PC-9 (cell line): Measurements from ENCODE around the gene ADGRB3. TPM values are rescaled to one million over a fixed set of nuclear protein-coding genes. Genes with fewer than 3 reads are reported as not detected.
"Not testable (repeated sequence)": the region's sequence is repeated elsewhere in the genome, so short reads cannot be mapped to it uniquely, and the experiment has no call there.

Source experiments
- BruUV-seq: library from RNA; stranded (reverse); fragments of 400-500 nt; replicated peaks from 2 replicates; lab custom pipeline; 2021; lab: Mats Ljungman, UMichigan
- CTCF ChIA-PET: fragments of 300-600 bp; sonication (Branson Sonifier 250); formaldehyde crosslinking; loops from one replicate; lab custom pipeline; 2022; ENCODE audit warnings: antibody characterized with exemption; lab: Charles Lee
- POLR2A ChIA-PET: fragments of 300-600 bp; sonication (Branson Sonifier 250); formaldehyde crosslinking; loops from one replicate; lab custom pipeline; 2022; ENCODE audit warnings: antibody characterized with exemption; ENCODE audit not compliant: unreplicated experiment; lab: Charles Lee
- DNase-seq, 2 experiments: peaks; one replicate each; pipeline versions ENCODE4 v3.0.0 to v3.0.0-alpha.2; 2015 to 2022; ENCODE audit warnings: mixed read lengths in 1 of 2
- H2AFZ ChIP-seq: fragments of 200-600 bp; sonication (generic); 2 replicates; pipeline ENCODE4 v1.8.1; 2017; ENCODE audit warnings: antibody characterized with exemption
- H3F3A ChIP-seq: fragments of 200-600 bp; sonication (generic); 2 replicates; pipeline ENCODE4 v1.8.1; 2017; ENCODE audit warnings: antibody characterized with exemption, mild to moderate bottlenecking, low read depth; ENCODE audit not compliant: insufficient read depth
- H3K27ac ChIP-seq: fragments of 200-600 bp; sonication (generic); 2 replicates; pipeline ENCODE4 v1.6.1; 2016; ENCODE audit warnings: mixed run types
- H3K27me3 ChIP-seq: fragments of 200-600 bp; sonication (generic); 2 replicates; pipeline ENCODE4 v1.6.1; 2016; ENCODE audit warnings: low read depth, mixed run types; ENCODE audit not compliant: insufficient read depth
- H3K36me3 ChIP-seq: fragments of 200-600 bp; sonication (generic); 2 replicates; pipeline ENCODE4 v1.6.1; 2016; ENCODE audit warnings: low read depth, mixed run types
- H3K4me1 ChIP-seq: fragments of 200-600 bp; sonication (generic); replicated peaks from 2 replicates; pipeline ENCODE4 v1.6.1; 2016; ENCODE audit warnings: mixed run types; ENCODE audit not compliant: insufficient read depth
- H3K4me2 ChIP-seq: fragments of 200-600 bp; sonication (generic); 2 replicates; pipeline ENCODE4 v1.6.1; 2017; ENCODE audit warnings: mixed run types
- H3K4me3 ChIP-seq: fragments of 200-600 bp; sonication (generic); 2 replicates; pipeline ENCODE4 v1.6.1; 2016; ENCODE audit warnings: mixed run types
- H3K79me2 ChIP-seq: fragments of 200-600 bp; sonication (generic); 2 replicates; pipeline ENCODE4 v1.6.1; 2017; ENCODE audit warnings: low read depth, mixed run types
- H3K9me2 ChIP-seq: fragments of 200-600 bp; sonication (generic); 2 replicates; pipeline ENCODE4 v1.8.1; 2017; ENCODE audit warnings: mild to moderate bottlenecking; ENCODE audit not compliant: insufficient read depth
- H3K9me3 ChIP-seq: fragments of 200-600 bp; sonication (generic); 2 replicates; pipeline ENCODE4 v1.8.1; 2016; ENCODE audit warnings: low read depth; ENCODE audit not compliant: insufficient read depth
- H4K20me1 ChIP-seq: fragments of 200-600 bp; sonication (generic); 2 replicates; pipeline ENCODE4 v1.8.1; 2017; ENCODE audit not compliant: insufficient read depth
- CTCF ChIP-seq: fragments of 200-600 bp; sonication (generic); conservative IDR thresholded peaks from 2 replicates; pipeline ENCODE4 v1.6.1; 2017; ENCODE audit warnings: mixed run types, antibody characterized with exemption, mild to moderate bottlenecking, moderate library complexity
- EZH2 ChIP-seq: fragments of 200-600 bp; sonication (generic); IDR thresholded peaks from 2 replicates; pipeline ENCODE4 v1.8.0; 2017; ENCODE audit warnings: antibody characterized with exemption, low read depth
- intact Hi-C: fragments of 100-400 bp; cut with micrococcal nuclease; formaldehyde crosslinking; loops from one replicate; pipeline ENCODE4 v1.10.0; 2022; ENCODE audit not compliant: unreplicated experiment
- total RNA-seq: library from RNA; stranded (reverse); gene quantifications from 2 replicates; pipeline ENCODE4 v1.2.3, GENCODE V29; 2021

ADGRB3 gene
- total RNA-seq, 1 experiment from 2014 or later = not detected

- H4K20me1 ChIP-seq = no peaks in the 10 kb centered on the region
- no peaks in the 10 kb centered on the region for H3K36me3 ChIP-seq
- H2AFZ ChIP-seq = no peak overlapping the region
- intact Hi-C loops = no loop called here
- no peaks in the 10 kb centered on the region for H3K4me1 ChIP-seq
- no peaks in the 10 kb centered on the region for H3K9me2 ChIP-seq
- no peak overlapping the region for H3K27ac ChIP-seq
- no peaks in the 10 kb centered on the region for H3K27me3 ChIP-seq
- TF ChIP-seq CTCF (no peak), EZH2 (no peak)
- CTCF ChIA-PET = no interaction called here
- H3K9me3 ChIP-seq = no peaks in the 10 kb centered on the region
- no peak for DNase-seq
- BruUV-seq = no TSS peak
- no peaks in the 10 kb centered on the region for H3F3A ChIP-seq
- POLR2A ChIA-PET = no interaction called here
- no peak overlapping the region for H3K4me3 ChIP-seq
- H3K79me2 ChIP-seq = no peaks in the 10 kb centered on the region
- H3K4me2 ChIP-seq = no peak overlapping the region
Observed at GRCh38 chr6:68911811-68912210, 276.7 kb downstream of the ADGRB3 start.

GRCh38 chr6:68912805-68913204, 277.7 kb downstream of the ADGRB3 start:
- H3K4me3 ChIP-seq, H3K9me2 ChIP-seq, H3K27me3 ChIP-seq, intact Hi-C loops, POLR2A ChIA-PET, H4K20me1 ChIP-seq, H3F3A ChIP-seq, H3K79me2 ChIP-seq, BruUV-seq, H3K4me2 ChIP-seq, DNase-seq, H2AFZ ChIP-seq, CTCF ChIA-PET, H3K27ac ChIP-seq, H3K9me3 ChIP-seq, H3K36me3 ChIP-seq, H3K4me1 ChIP-seq: not testable (repeated sequence)

GRCh38 chr6:68915586-68915985, 280.5 kb downstream of the ADGRB3 start:
- no TSS peak for BruUV-seq
- TF ChIP-seq EZH2 = no peak
- TF ChIP-seq CTCF = no peak
- H3K36me3 ChIP-seq = no peaks in the 10 kb centered on the region
- intact Hi-C loops = no loop called here
- no peak overlapping the region for H3K4me2 ChIP-seq
- no peaks in the 10 kb centered on the region for H3F3A ChIP-seq
- no peak overlapping the region for H2AFZ ChIP-seq
- no peak overlapping the region for H3K27ac ChIP-seq
- H3K9me3 ChIP-seq = no peaks in the 10 kb centered on the region
- ChIA-PET CTCF (no interaction called here), POLR2A (no interaction called here)
- DNase-seq = no peak
- H4K20me1 ChIP-seq = no peaks in the 10 kb centered on the region
- no peak overlapping the region for H3K4me3 ChIP-seq
- H3K9me2 ChIP-seq = no peaks in the 10 kb centered on the region
- H3K4me1 ChIP-seq = no peaks in the 10 kb centered on the region
- H3K79me2 ChIP-seq = no peaks in the 10 kb centered on the region
- no peaks in the 10 kb centered on the region for H3K27me3 ChIP-seq

GRCh38 chr6:68919537-68919936, 284.5 kb downstream of the ADGRB3 start:
- no peaks in the 10 kb centered on the region for H3K9me2 ChIP-seq
- H3K9me3 ChIP-seq = no peaks in the 10 kb centered on the region
- H4K20me1 ChIP-seq = no peaks in the 10 kb centered on the region
- no peak for DNase-seq
- no peak overlapping the region for H3K4me3 ChIP-seq
- no peak for TF ChIP-seq EZH2
- no peak for TF ChIP-seq CTCF
- no peaks in the 10 kb centered on the region for H3K79me2 ChIP-seq
- intact Hi-C loops = no loop called here
- ChIA-PET POLR2A (no interaction called here), CTCF (no interaction called here)
- no peak overlapping the region for H2AFZ ChIP-seq
- H3K36me3 ChIP-seq = no peaks in the 10 kb centered on the region
- BruUV-seq = no TSS peak
- no peaks in the 10 kb centered on the region for H3K4me1 ChIP-seq
- no peaks in the 10 kb centered on the region for H3K27me3 ChIP-seq
- H3F3A ChIP-seq = no peaks in the 10 kb centered on the region
- H3K4me2 ChIP-seq = no peak overlapping the region
- H3K27ac ChIP-seq = no peak overlapping the region
